BE2C (cell line): ENCODE measurements around the gene KCNJ5.

ENCODE experiments used
- DNase-seq: peaks from one replicate; pipeline ENCODE4 v3.0.0-alpha.2; 2020
- H3K27me3 ChIP-seq: fragments of 250-450 bp; sonication (Bioruptor Pico); 2 replicates; pipeline ENCODE4 v1.5.1; 2020; ENCODE audit warnings: mild to moderate bottlenecking
- H3K36me3 ChIP-seq: fragments of 250-450 bp; sonication (Bioruptor Pico); 2 replicates; pipeline ENCODE4 v1.5.1; 2020; ENCODE audit warnings: mild to moderate bottlenecking
- H3K4me1 ChIP-seq: fragments of 250-450 bp; sonication (Bioruptor Pico); 2 replicates; pipeline ENCODE4 v1.5.1; 2020
- H3K4me3 ChIP-seq: 2 replicates; pipeline ENCODE4 v1.5.1; 2011; ENCODE audit warnings: low read depth, low read length
- H3K9me3 ChIP-seq: fragments of 250-450 bp; sonication (Bioruptor Pico); 2 replicates; pipeline ENCODE4 v1.5.1; 2020
- TF ChIP-seq, protein P1 (sequence below): IDR thresholded peaks from 2 replicates; pipeline ENCODE4 v1.5.1; 2012; ENCODE audit warnings: mild to moderate bottlenecking, low read depth, low read length

KCNJ5 gene

DNA sequence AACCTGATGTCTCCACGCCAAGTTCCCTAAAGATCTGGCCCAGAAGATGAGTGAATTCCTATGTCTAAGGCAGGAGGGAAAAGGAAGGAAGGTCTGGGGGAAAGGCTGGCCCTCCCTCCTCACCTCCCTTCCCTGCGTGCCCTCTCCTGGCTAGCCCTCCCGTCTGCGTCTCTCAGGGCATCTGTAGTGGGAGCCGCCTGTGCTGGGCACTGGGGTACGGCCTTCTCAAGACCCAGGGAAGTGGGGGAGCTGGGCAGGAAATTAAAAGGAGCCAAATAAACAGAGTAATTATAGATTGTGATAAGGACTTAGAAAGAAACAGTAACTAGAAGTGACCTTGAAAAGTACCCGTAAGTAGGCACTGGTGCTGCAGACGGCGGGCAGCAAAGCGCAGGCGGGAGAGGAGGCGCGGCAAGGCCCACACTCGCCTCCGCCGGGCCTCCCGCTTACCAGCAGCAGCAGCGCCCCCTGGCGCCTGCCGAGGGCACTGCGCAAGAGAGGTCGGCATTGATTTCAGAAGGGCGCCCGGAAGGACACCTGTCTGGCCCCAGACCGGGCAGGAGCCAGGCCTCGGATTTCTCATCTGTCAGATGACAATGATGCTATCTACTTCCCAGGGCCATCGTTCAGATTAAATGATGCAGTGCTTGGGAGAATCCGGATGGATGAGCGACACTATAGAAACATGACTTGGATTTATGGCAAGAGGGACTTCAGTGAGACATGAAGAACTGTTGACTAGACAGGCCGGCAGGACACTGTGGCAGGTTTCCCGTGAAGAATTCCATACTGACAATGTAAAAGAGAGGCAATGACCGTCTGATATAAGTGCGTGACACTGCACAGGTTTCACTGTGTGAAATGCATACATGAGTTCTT lies 31.4 kb upstream of the KCNJ5 start:
- Histone ChIP-seq H3K27me3 (peaks cover 4% of the 10 kb centered on the region), H3K36me3 (no peaks in the 10 kb centered on the region), H3K4me3 (no peak overlapping the region), H3K4me1 (no peaks in the 10 kb centered on the region), H3K9me3 (no peaks in the 10 kb centered on the region)
- peak; percentile 74 for DNase-seq
- TF ChIP-seq, protein P1, sequence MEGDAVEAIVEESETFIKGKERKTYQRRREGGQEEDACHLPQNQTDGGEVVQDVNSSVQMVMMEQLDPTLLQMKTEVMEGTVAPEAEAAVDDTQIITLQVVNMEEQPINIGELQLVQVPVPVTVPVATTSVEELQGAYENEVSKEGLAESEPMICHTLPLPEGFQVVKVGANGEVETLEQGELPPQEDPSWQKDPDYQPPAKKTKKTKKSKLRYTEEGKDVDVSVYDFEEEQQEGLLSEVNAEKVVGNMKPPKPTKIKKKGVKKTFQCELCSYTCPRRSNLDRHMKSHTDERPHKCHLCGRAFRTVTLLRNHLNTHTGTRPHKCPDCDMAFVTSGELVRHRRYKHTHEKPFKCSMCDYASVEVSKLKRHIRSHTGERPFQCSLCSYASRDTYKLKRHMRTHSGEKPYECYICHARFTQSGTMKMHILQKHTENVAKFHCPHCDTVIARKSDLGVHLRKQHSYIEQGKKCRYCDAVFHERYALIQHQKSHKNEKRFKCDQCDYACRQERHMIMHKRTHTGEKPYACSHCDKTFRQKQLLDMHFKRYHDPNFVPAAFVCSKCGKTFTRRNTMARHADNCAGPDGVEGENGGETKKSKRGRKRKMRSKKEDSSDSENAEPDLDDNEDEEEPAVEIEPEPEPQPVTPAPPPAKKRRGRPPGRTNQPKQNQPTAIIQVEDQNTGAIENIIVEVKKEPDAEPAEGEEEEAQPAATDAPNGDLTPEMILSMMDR = peak; percentile 86

DNA sequence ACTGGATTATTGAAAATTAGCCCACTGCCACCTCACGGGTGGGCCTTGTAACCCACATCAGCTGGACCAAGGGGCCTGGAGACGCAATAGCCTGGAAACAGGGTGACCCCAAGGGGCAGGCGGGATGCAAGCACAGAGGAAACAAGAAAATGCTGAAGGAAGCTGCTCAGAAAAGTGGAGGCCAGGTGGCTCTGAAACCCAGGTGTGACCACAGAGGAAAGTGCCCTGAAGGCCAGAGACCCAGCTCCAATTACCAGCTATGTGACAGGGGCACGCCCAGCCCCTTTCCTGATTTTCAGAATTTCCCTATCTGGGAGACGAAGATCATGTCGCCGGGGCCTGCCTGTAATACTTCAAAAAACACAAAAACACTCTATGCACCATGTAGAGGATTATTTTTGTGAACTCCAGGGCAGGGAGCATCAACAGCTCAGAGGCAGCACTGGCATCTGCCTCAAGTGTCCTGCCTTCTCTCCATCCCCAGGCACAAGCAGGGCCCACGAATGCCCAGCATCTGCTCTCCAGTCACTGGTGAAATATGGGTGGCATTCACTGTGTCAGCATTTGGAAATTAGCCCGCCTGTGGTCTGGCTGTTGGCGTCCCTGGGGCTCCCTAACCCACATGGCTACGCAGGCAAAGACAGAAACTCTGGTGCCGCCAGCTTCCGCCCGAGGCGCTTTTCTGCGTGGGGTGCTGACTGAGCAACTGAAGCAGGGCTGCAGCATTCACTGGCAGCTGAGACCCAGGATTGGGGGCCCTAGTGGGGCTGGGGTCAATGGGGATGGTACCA lies 30.4 kb upstream of the KCNJ5 start:
- TF ChIP-seq, protein P1 = no peak
- no peaks in the 10 kb centered on the region for H3K36me3 ChIP-seq
- H3K4me3 ChIP-seq = no peak overlapping the region
- DNase-seq = no peak
- no peaks in the 10 kb centered on the region for H3K4me1 ChIP-seq
- peaks cover 4% of the 10 kb centered on the region for H3K27me3 ChIP-seq
- H3K9me3 ChIP-seq = no peaks in the 10 kb centered on the region

DNA sequence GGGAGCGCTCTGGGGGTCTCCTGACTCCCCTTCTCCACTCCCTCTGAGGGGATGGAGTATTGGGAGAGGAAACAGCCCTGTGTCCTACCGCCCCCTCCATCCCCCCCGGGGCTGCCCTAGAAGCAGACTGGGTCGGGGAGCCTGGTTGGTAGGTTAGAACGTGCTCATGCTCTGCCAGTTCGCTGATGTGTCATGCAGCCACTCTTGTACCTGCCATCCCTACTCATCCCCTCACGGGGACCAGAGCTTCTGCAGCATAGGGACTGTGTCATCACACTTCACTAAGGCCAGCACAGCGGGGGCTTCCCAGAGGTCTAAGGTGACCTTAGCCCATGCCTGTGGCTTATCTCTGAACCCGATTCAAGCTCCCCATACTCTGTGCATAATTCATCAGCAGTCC lies 28.8 kb upstream of the KCNJ5 start:
- Histone ChIP-seq H3K36me3 (no peaks in the 10 kb centered on the region), H3K27me3 (peaks cover 4% of the 10 kb centered on the region), H3K4me3 (no peak overlapping the region), H3K4me1 (no peaks in the 10 kb centered on the region), H3K9me3 (no peaks in the 10 kb centered on the region)
- TF ChIP-seq, protein P1 = no peak
- DNase-seq = no peak

DNA sequence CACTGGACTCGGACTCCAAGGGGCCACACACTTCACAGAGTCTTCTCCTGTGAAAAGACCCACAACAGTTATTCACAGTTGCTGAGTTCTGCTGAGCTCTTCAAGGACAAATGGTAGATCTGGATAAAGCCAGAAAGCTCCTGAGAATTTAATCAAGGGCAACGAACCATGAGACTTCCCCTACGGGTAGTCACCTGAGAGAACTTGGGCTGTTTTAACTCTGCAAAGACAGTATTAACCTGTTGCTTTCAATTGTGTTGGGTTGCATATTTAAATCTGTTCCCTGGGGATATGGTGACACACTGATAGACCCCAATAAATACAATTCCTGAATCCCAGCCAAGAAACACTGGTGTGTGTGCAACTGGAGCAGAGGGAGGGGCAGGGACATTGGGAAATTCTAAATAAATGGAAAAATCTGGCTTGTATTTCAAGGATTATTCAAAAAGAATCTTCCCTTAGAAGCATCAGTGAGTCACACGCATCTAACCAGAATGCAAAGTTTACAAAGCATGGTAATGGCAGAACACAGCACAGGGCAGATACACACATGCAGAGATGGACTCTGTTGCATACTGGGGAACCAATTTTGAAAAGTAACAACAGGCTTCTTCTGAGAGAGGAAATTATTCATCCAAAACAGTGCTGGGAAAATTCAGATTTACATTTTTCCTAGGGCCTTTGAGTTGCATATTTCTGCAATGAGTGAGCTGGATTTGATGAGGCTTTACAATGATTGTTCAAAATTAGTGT lies 28.1 kb upstream of the KCNJ5 start:
- Histone ChIP-seq H3K27me3 (peaks cover 4% of the 10 kb centered on the region), H3K4me1 (no peaks in the 10 kb centered on the region), H3K9me3 (no peaks in the 10 kb centered on the region), H3K36me3 (no peaks in the 10 kb centered on the region), H3K4me3 (no peak overlapping the region)
- TF ChIP-seq, protein P1 = no peak
- no peak for DNase-seq

DNA sequence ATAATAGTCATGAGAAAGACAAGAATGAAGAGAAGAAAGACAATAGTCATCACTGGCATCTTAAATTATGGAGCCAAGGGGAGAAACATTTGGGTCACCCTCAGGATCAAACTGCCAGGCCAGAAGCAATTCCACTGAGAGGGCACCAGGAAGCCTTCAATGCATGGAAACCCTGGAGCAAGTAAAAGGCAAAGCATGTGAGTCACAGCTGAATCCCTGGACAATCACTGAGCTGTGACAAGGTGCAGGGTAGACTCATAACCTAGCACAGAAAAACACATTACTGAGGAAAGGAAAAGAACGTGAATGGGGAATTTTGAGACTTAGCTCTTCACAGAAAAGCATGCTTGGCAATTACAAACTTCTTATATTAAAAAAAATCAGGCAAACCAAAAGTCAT lies 25.7 kb upstream of the KCNJ5 start:
- Histone ChIP-seq H3K36me3 (no peaks in the 10 kb centered on the region), H3K4me3 (no peak overlapping the region), H3K27me3 (peaks cover 4% of the 10 kb centered on the region), H3K9me3 (no peaks in the 10 kb centered on the region), H3K4me1 (no peaks in the 10 kb centered on the region)
- no peak for DNase-seq
- TF ChIP-seq, protein P1 = no peak
